Mesenchymal stem cell (in vitro differentiated cells and primary cell): Measurements from ENCODE around the gene RGS18.

Source experiments
- DNase-seq: peaks from one replicate; pipeline ENCODE4 v3.0.0-alpha.2; 2013
- H2AFZ ChIP-seq: one replicate; pipeline ENCODE4 v1.6.1; 2013; ENCODE audit warnings: low read depth, mild to moderate bottlenecking, control low read depth, inconsistent platforms, low read length, moderate library complexity
- H2AK5ac ChIP-seq: 2 replicates; pipeline ENCODE4 v1.6.1; 2013; ENCODE audit warnings: low read length, moderate library complexity, mild to moderate bottlenecking, inconsistent platforms; ENCODE audit not compliant: severe bottlenecking
- H2BK120ac ChIP-seq: one replicate; pipeline ENCODE4 v1.6.1; 2013; ENCODE audit warnings: low read depth, mild to moderate bottlenecking, inconsistent platforms, low read length, moderate library complexity
- H2BK12ac ChIP-seq, 2 experiments: one replicate each; pipeline ENCODE4 v1.6.1; 2013; ENCODE audit warnings: inconsistent platforms in 2 of 2, low read length in 2 of 2, mild to moderate bottlenecking in 2 of 2, moderate library complexity in 2 of 2, control low read depth in 1 of 2
- H2BK15ac ChIP-seq: one replicate; pipeline ENCODE4 v1.6.1; 2013; ENCODE audit warnings: mild to moderate bottlenecking, low read depth, inconsistent platforms; ENCODE audit not compliant: poor library complexity, severe bottlenecking
- H2BK5ac ChIP-seq: 2 replicates; pipeline ENCODE4 v1.6.1; 2013; ENCODE audit warnings: low read depth, mild to moderate bottlenecking, low read length, control low read depth, inconsistent platforms; ENCODE audit not compliant: poor library complexity, severe bottlenecking
- H3K14ac ChIP-seq, 2 experiments: one replicate each; pipeline ENCODE4 v1.6.1; 2013; ENCODE audit warnings: inconsistent platforms in 2 of 2, low read length in 2 of 2, control low read depth in 1 of 2, mild to moderate bottlenecking in 1 of 2, moderate library complexity in 1 of 2
- H3K18ac ChIP-seq, 2 experiments: one replicate each; pipeline ENCODE4 v1.6.1; 2013; ENCODE audit warnings: inconsistent platforms in 2 of 2, low read length in 2 of 2, control low read depth in 1 of 2, low read depth in 1 of 2, mild to moderate bottlenecking in 1 of 2
- H3K23ac ChIP-seq, 2 experiments: one replicate each; pipeline ENCODE4 v1.6.1; 2013; ENCODE audit warnings: inconsistent platforms in 2 of 2, low read length in 2 of 2, mild to moderate bottlenecking in 2 of 2, moderate library complexity in 2 of 2, control low read depth in 1 of 2
- H3K27ac ChIP-seq: 2 replicates; pipeline ENCODE4 v1.5.1; 2013; ENCODE audit warnings: mild to moderate bottlenecking, moderate library complexity, low read length, control low read depth, inconsistent platforms; ENCODE audit not compliant: poor library complexity, severe bottlenecking
- H3K27me3 ChIP-seq, 2 experiments: 2 replicates each; pipeline versions ENCODE4 v1.6.1 to v1.7.0; 2013; ENCODE audit warnings: low read length in 2 of 2, mild to moderate bottlenecking in 2 of 2, moderate library complexity in 2 of 2, control low read depth in 1 of 2, inconsistent platforms in 1 of 2; ENCODE audit not compliant: control insufficient read depth in 1 of 2, insufficient read depth in 1 of 2
- H3K36me3 ChIP-seq, 2 experiments: 2 replicates each; pipeline versions ENCODE4 v1.6.1 to v1.7.0; 2013; ENCODE audit warnings: low read length in 2 of 2, control low read depth in 1 of 2, inconsistent platforms in 1 of 2, low read depth in 1 of 2, mild to moderate bottlenecking in 1 of 2; ENCODE audit not compliant: insufficient read depth in 2 of 2, control insufficient read depth in 1 of 2
- H3K4ac ChIP-seq, 2 experiments: one replicate each; pipeline ENCODE4 v1.6.1; 2013; ENCODE audit warnings: inconsistent platforms in 2 of 2, low read length in 2 of 2, mild to moderate bottlenecking in 2 of 2, moderate library complexity in 2 of 2, control low read depth in 1 of 2, low read depth in 1 of 2
- H3K4me1 ChIP-seq: 2 replicates; pipeline ENCODE4 v1.6.1; 2013; ENCODE audit warnings: low read depth, low read length, control low read depth; ENCODE audit not compliant: control insufficient read depth, insufficient read depth
- H3K4me2 ChIP-seq: 2 replicates; pipeline ENCODE4 v1.6.1; 2013; ENCODE audit warnings: low read length, mild to moderate bottlenecking, inconsistent platforms; ENCODE audit not compliant: poor library complexity, severe bottlenecking
- H3K4me3 ChIP-seq, 2 experiments: 2 replicates each; pipeline versions ENCODE4 v1.5.1 to v1.7.0; 2013; ENCODE audit warnings: low read length in 2 of 2, mild to moderate bottlenecking in 2 of 2, control low read depth in 1 of 2, low read depth in 1 of 2; ENCODE audit not compliant: insufficient read depth in 1 of 2
- H3K79me1 ChIP-seq: replicated peaks from 2 replicates; pipeline ENCODE4 v1.6.1; 2013; ENCODE audit warnings: mild to moderate bottlenecking, control low read depth, low read length, inconsistent platforms; ENCODE audit not compliant: poor library complexity, severe bottlenecking
- H3K9ac ChIP-seq: 2 replicates; pipeline ENCODE4 v1.7.0; 2013; ENCODE audit warnings: mild to moderate bottlenecking, low read length, moderate library complexity
- H3K9me3 ChIP-seq: 2 replicates; pipeline ENCODE4 v1.7.0; 2013; ENCODE audit warnings: mild to moderate bottlenecking, low read length; ENCODE audit not compliant: control insufficient read depth
- H4K8ac ChIP-seq: one replicate; pipeline ENCODE4 v1.6.1; 2013; ENCODE audit warnings: inconsistent platforms, mild to moderate bottlenecking, low read length, moderate library complexity
- H4K91ac ChIP-seq: one replicate; pipeline ENCODE4 v1.6.1; 2013; ENCODE audit warnings: mild to moderate bottlenecking, low read length, inconsistent platforms
- WGBS: methylation state at CpG from one replicate; pipeline ENCODE4 v1.1.7; 2013; ENCODE audit warnings: mixed read lengths; 5-methylcytosine and 5-hydroxymethylcytosine counted together

RGS18 gene

GRCh38 chr1:192232817-192233417 lies 74.7 kb downstream of the RGS18 start:
- 93% methylated on average over 4 of the region's 7 CpGs for WGBS
- Histone ChIP-seq H4K91ac (no peak overlapping the region), H2AFZ (no peak overlapping the region), H4K8ac (no peak overlapping the region), H2AK5ac (no peak overlapping the region), H3K9ac (no peak overlapping the region), H3K27me3 (no peaks in the 10 kb centered on the region), H3K79me1 (no peaks in the 10 kb centered on the region), H3K4me2 (no peak overlapping the region), H2BK12ac (no peak overlapping the region), H3K18ac (no peak overlapping the region), H3K14ac (no peak overlapping the region), H2BK5ac (no peak overlapping the region), H3K4me3 (no peak overlapping the region), H3K27ac (no peak overlapping the region), H3K9me3 (no peaks in the 10 kb centered on the region), H2BK15ac (no peak overlapping the region), H3K36me3 (no peaks in the 10 kb centered on the region), H3K4ac (no peak overlapping the region), H2BK120ac (no peak overlapping the region), H3K4me1 (no peaks in the 10 kb centered on the region), H3K23ac (no peak overlapping the region)
- no peak for DNase-seq

GRCh38 chr1:192235127-192235526 lies 76.9 kb downstream of the RGS18 start:
- Histone ChIP-seq H2BK15ac (no peak overlapping the region), H3K27me3 (no peaks in the 10 kb centered on the region), H3K79me1 (no peaks in the 10 kb centered on the region), H3K18ac (no peak overlapping the region), H3K4me3 (no peak overlapping the region), H2BK5ac (no peak overlapping the region), H3K27ac (no peak overlapping the region), H2AK5ac (no peak overlapping the region), H4K91ac (no peak overlapping the region), H3K9me3 (no peaks in the 10 kb centered on the region), H3K14ac (no peak overlapping the region), H3K4me1 (no peaks in the 10 kb centered on the region), H2BK12ac (no peak overlapping the region), H3K36me3 (no peaks in the 10 kb centered on the region), H3K23ac (no peak overlapping the region), H2AFZ (no peak overlapping the region), H2BK120ac (no peak overlapping the region), H4K8ac (no peak overlapping the region), H3K4ac (no peak overlapping the region), H3K4me2 (no peak overlapping the region), H3K9ac (no peak overlapping the region)
- DNase-seq, result no peak
